Astrocyte of the cerebellum (primary cell): ENCODE measurements around the gene STK4.

ENCODE experiments used
- DNase-seq: peaks from one replicate; pipeline ENCODE4 v3.0.0-alpha.2; 2011; ENCODE audit warnings: low read depth
- H3K4me3 ChIP-seq: 2 replicates; pipeline ENCODE4 v1.5.1; 2011; ENCODE audit warnings: mild to moderate bottlenecking, low read depth, low read length, moderate library complexity
- in situ Hi-C: cut with HindIII; loops from 2 replicates; pipeline ENCODE4 v1.10.0; 2017; ENCODE audit warnings: low sequenced_read_pairs
- TF ChIP-seq, protein P1 (sequence below): IDR thresholded peaks from 2 replicates; pipeline ENCODE4 v1.5.1; 2012; ENCODE audit warnings: low read length, low read depth, moderate library complexity, mild to moderate bottlenecking; ENCODE audit errors: missing control alignments

STK4 gene

GRCh38 chr20:45115829-45116228, 149.5 kb downstream of the STK4 start:
- H3K4me3 ChIP-seq: no peak overlapping the region
- no peak for DNase-seq
- TF ChIP-seq, protein P1, sequence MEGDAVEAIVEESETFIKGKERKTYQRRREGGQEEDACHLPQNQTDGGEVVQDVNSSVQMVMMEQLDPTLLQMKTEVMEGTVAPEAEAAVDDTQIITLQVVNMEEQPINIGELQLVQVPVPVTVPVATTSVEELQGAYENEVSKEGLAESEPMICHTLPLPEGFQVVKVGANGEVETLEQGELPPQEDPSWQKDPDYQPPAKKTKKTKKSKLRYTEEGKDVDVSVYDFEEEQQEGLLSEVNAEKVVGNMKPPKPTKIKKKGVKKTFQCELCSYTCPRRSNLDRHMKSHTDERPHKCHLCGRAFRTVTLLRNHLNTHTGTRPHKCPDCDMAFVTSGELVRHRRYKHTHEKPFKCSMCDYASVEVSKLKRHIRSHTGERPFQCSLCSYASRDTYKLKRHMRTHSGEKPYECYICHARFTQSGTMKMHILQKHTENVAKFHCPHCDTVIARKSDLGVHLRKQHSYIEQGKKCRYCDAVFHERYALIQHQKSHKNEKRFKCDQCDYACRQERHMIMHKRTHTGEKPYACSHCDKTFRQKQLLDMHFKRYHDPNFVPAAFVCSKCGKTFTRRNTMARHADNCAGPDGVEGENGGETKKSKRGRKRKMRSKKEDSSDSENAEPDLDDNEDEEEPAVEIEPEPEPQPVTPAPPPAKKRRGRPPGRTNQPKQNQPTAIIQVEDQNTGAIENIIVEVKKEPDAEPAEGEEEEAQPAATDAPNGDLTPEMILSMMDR: no peak
- in situ Hi-C loops: no loop called here

DNA sequence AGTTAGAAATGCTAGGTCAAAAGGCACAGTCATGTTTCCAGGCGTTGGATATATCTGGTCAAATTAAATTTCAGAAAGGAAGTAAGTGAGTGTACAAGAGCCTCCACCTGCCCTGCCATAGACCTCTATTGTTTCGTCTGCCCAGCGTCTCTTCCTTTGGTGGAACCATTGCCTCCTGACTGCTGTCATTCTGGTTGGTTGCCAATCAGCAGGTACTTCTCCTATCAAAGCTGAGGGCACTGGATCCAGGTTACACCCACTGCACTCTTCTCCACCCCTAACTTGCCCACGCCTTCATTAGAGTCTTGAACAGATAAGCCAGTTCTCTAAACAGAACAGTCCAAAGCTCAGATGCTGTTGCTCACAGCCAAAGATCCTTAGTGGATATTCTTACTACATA, 151.3 kb downstream of the STK4 start:
- TF ChIP-seq, protein P1: no peak
- no peak overlapping the region for H3K4me3 ChIP-seq
- no peak for DNase-seq
- in situ Hi-C loops: no loop called here

- DNase-seq: no peak
- TF ChIP-seq, protein P1: no peak
- in situ Hi-C loops: no loop called here
- H3K4me3 ChIP-seq: no peak overlapping the region
Observed at GRCh38 chr20:45118028-45118427, 151.7 kb downstream of the STK4 start.

DNA sequence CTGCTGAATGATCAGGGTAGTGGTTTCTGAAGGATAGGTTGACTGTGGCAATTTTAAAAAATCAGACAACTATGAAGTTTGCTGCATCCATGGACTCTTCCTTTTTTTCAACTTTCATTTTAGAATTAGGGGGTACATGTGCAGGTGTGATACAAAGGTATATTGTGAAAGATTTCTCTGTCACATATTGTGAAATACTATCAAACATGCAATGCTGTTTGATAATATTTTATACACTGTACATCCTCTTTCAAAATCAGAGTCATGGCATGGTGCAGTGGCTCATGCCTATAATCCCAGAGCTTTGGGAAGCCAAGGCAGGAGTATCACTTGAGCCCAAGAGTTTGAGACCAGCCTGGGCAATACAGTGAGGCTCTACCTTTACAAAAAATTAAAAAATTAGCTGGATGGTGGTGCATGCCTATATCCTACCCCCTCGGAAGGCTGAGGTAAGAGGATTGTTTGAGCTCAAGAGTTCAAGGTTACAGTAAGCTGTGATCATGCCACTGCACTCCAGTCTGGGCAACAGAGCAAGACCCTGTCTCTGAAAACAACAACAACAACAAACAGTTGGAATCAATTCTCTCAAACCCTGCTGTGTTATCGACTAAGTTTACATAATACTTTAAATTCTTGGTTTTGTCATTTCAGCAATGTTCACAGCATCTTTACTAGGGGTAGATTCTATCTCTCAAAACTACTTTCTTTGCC, 153.4 kb downstream of the STK4 start:
- TF ChIP-seq, protein P1: no peak
- in situ Hi-C loops: no loop called here
- DNase-seq: no peak
- no peak overlapping the region for H3K4me3 ChIP-seq

DNA sequence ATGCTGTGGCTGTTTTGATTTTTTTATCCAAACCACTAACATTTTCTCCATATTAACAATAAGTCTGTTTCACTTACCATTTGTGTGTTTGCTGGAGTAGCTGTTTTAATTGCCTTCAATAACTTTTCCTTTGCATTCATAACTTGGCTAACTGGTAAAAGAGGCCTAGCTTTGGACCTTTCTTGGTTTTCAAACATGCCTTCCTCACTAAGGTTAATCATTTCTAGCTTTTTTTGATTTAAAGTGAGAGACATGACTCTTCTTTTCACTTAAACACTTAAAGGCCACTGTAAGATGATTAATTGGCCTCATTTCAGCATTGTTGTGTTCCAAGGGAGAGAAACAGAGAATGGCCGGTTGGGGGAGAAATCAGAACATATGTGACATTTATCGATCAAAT, 155.1 kb downstream of the STK4 start:
- TF ChIP-seq, protein P1: no peak
- in situ Hi-C loops: no loop called here
- no peak overlapping the region for H3K4me3 ChIP-seq
- no peak for DNase-seq

DNA sequence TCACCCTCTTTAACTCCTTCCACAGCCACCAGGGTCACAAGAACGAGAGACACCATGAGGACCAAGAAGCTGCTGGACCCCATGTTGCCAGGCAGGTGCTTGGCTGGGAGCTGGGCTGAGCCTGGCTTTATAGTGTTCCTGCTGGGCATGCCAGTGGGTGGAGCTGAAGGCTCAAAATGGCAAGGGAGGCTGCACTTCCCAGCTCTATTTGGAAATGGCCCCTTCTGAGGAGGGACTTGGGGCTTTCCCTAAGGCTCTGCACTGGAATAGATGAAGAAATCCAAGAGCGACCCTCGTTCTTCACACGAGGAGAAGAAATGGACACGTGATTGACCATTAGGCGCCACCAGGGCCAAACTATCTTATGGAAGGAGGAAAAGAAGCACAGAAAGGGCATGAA, 158.1 kb downstream of the STK4 start, which contains the start of gene WFDC12:
Gene WFDC12, minus strand, starts transcription at position 101 of the 400 bp plus-strand sequence. Its CDS starts 18 bp downstream, at position 83.
- TF ChIP-seq, protein P1: no peak
- H3K4me3 ChIP-seq: no peak within 1 kb of the TSS
- in situ Hi-C loops: no loop called here
- DNase-seq: no peak
